ENCODE results near the gene TIMM44. TPM values are rescaled to one million over a fixed set of nuclear protein-coding genes. Genes with fewer than 3 reads are reported as not detected.

The TIMM44 gene
- total and polyA plus RNA-seq, 2 donors (not counting 3 experiments of a cell fraction or from before 2014, with no cell fraction given): 61.5 to 64.3 TPM

DNA sequence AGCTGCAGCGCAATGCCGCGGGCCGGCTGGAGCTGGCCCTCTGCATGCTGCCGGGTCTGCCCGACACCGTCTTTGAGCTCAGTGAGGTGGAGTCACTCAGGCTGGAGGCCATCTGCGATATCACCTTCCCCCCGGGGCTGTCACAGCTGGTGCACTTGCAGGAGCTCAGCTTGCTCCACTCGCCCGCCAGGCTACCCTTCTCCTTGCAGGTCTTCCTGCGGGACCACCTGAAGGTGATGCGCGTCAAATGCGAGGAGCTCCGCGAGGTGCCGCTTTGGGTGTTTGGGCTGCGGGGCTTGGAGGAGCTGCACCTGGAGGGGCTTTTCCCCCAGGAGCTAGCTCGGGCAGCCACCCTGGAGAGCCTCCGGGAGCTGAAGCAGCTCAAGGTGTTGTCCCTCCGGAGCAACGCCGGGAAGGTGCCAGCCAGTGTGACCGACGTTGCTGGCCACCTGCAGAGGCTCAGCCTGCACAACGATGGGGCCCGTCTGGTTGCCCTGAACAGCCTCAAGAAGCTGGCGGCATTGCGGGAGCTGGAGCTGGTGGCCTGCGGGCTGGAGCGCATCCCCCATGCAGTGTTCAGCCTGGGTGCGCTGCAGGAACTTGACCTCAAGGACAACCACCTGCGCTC is 43.6 kb downstream of the TIMM44 start:
- Histone ChIP-seq H3K9me3 (replicated peaks; ENCODE audit: control insufficient read depth, insufficient read depth, low read length) (no peaks in the 10 kb centered on the region), H3K9me1 (replicated peaks; ENCODE audit: control insufficient read depth, extremely low read depth, insufficient read depth, low read length) (no peaks in the 10 kb centered on the region), H3K4me1 (ENCODE audit: control insufficient read depth, extremely low read depth, insufficient read depth, low read length) (peaks cover 14% of the 10 kb centered on the region), H3K36me3 (ENCODE audit: control insufficient read depth in 2 of 2, extremely low read depth in 1 of 2, insufficient read depth in 2 of 2, low read length in 2 of 2) (no peaks in the 10 kb centered on the region), H3K4me3 (replicated peaks in 1 of 3; ENCODE audit: insufficient read depth in 1 of 3, low read depth in 1 of 3, low read length in 3 of 3) (no peak overlapping the region), H3K79me2 (ENCODE audit: control insufficient read depth, insufficient read depth, low read length) (peaks cover 9% of the 10 kb centered on the region), H3K4me2 (ENCODE audit: insufficient read depth, low read length) (no peak overlapping the region), H4K20me1 (replicated peaks; ENCODE audit: control insufficient read depth, extremely low read depth, insufficient read depth, low read length) (no peaks in the 10 kb centered on the region), H3K9ac (replicated peaks; ENCODE audit: extremely low read depth, insufficient read depth, low read length) (no peak overlapping the region), H3K27ac (ENCODE audit: insufficient read depth, low read depth, low read length) (no peak overlapping the region), H2AFZ (ENCODE audit: low read depth, low read length) (no peak overlapping the region), H3K27me3 (ENCODE audit: control insufficient read depth in 2 of 2, insufficient read depth in 2 of 2, low read length in 2 of 2) (no peaks in the 10 kb centered on the region)
- TF ChIP-seq POLR2A (IDR thresholded peaks at IDR 0.05; ENCODE audit: low read depth, low read length) (no peak), MYC (IDR thresholded peaks at IDR 0.05; ENCODE audit: low read depth, low read length) (no peak), FOS (IDR thresholded peaks at IDR 0.05; ENCODE audit: borderline replicate concordance, insufficient read depth, low read length) (no peak), EZH2 (IDR thresholded peaks at IDR 0.05; ENCODE audit: borderline replicate concordance, low read depth, low read length, severe bottlenecking) (no peak), GATA2 (IDR thresholded peaks at IDR 0.05; ENCODE audit: insufficient read depth, insufficient read length, low read depth, low read length) (no peak)
- TF ChIP-seq, protein P1, sequence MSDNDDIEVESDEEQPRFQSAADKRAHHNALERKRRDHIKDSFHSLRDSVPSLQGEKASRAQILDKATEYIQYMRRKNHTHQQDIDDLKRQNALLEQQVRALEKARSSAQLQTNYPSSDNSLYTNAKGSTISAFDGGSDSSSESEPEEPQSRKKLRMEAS (IDR thresholded peaks at IDR 0.05; ENCODE audit: insufficient read depth, insufficient read length): no peak
- dilution Hi-C loops (cut with MboI; ENCODE audit: extremely low pct_ligation_motif_present, low sequenced_read_pairs) (no loop called here), intact Hi-C loops (cut with micrococcal nuclease) (no loop called here)
- no peak for FAIRE-seq
- ChIA-PET POLR2A (no interaction called here), CTCF (interaction anchor here (0.9 to 2.6 kb wide), 4 partner anchors 31 to 332 kb away, joined by 3 to 14 read pairs (median 5); partner anchors contain the start of gene TIMM44)
- BruUV-seq (replicated peaks): no TSS peak
- DNase-seq (ENCODE audit: low read depth, low spot score): no peak

DNA sequence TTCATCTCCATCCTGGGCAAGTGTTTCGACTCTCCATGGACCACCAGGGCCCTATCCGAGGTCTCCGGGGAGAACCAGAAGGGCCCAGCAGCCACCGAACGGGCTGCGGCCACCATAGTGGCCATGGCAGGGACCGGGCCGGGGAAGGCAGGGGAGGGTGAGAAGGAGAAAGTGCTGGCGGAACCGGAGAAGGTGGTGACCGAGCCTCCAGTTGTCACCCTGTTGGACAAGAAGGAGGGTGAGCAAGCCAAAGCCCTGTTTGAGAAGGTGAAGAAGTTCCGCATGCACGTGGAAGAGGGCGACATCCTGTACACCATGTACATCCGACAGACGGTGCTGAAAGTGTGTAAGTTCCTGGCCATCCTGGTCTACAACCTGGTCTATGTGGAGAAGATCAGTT is 44.5 kb downstream of the TIMM44 start:
- Histone ChIP-seq H3K9me3 (replicated peaks; ENCODE audit: control insufficient read depth, insufficient read depth, low read length) (no peaks in the 10 kb centered on the region), H3K27me3 (ENCODE audit: control insufficient read depth in 2 of 2, insufficient read depth in 2 of 2, low read length in 2 of 2) (no peaks in the 10 kb centered on the region), H3K36me3 (ENCODE audit: control insufficient read depth in 2 of 2, extremely low read depth in 1 of 2, insufficient read depth in 2 of 2, low read length in 2 of 2) (no peaks in the 10 kb centered on the region), H3K79me2 (ENCODE audit: control insufficient read depth, insufficient read depth, low read length) (no peaks in the 10 kb centered on the region), H3K4me2 (ENCODE audit: insufficient read depth, low read length) (no peak overlapping the region), H3K27ac (ENCODE audit: insufficient read depth, low read depth, low read length) (no peak overlapping the region), H3K4me3 (replicated peaks in 1 of 3; ENCODE audit: insufficient read depth in 1 of 3, low read depth in 1 of 3, low read length in 3 of 3) (no peak overlapping the region), H2AFZ (ENCODE audit: low read depth, low read length) (no peak overlapping the region), H4K20me1 (replicated peaks; ENCODE audit: control insufficient read depth, extremely low read depth, insufficient read depth, low read length) (no peaks in the 10 kb centered on the region), H3K9ac (replicated peaks; ENCODE audit: extremely low read depth, insufficient read depth, low read length) (no peak overlapping the region), H3K9me1 (replicated peaks; ENCODE audit: control insufficient read depth, extremely low read depth, insufficient read depth, low read length) (no peaks in the 10 kb centered on the region), H3K4me1 (ENCODE audit: control insufficient read depth, extremely low read depth, insufficient read depth, low read length) (peaks cover 8% of the 10 kb centered on the region)
- TF ChIP-seq FOS (IDR thresholded peaks at IDR 0.05; ENCODE audit: borderline replicate concordance, insufficient read depth, low read length): no peak
- no peak for TF ChIP-seq POLR2AphosphoS5 (IDR thresholded peaks at IDR 0.05; ENCODE audit: insufficient read depth, low read depth, low read length)
- no peak for TF ChIP-seq MYC (IDR thresholded peaks at IDR 0.05; ENCODE audit: low read depth, low read length)
- TF ChIP-seq EZH2 (IDR thresholded peaks at IDR 0.05; ENCODE audit: borderline replicate concordance, low read depth, low read length, severe bottlenecking): no peak
- no peak for TF ChIP-seq POLR2A (IDR thresholded peaks at IDR 0.05; ENCODE audit: low read depth, low read length)
- TF ChIP-seq, protein P1 (IDR thresholded peaks at IDR 0.05; ENCODE audit: insufficient read depth, insufficient read length): no peak
- TF ChIP-seq JUN (IDR thresholded peaks at IDR 0.05; ENCODE audit: borderline replicate concordance, insufficient read depth, insufficient read length, low read depth): no peak
- TF ChIP-seq, protein P2, sequence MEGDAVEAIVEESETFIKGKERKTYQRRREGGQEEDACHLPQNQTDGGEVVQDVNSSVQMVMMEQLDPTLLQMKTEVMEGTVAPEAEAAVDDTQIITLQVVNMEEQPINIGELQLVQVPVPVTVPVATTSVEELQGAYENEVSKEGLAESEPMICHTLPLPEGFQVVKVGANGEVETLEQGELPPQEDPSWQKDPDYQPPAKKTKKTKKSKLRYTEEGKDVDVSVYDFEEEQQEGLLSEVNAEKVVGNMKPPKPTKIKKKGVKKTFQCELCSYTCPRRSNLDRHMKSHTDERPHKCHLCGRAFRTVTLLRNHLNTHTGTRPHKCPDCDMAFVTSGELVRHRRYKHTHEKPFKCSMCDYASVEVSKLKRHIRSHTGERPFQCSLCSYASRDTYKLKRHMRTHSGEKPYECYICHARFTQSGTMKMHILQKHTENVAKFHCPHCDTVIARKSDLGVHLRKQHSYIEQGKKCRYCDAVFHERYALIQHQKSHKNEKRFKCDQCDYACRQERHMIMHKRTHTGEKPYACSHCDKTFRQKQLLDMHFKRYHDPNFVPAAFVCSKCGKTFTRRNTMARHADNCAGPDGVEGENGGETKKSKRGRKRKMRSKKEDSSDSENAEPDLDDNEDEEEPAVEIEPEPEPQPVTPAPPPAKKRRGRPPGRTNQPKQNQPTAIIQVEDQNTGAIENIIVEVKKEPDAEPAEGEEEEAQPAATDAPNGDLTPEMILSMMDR (IDR thresholded peaks at IDR 0.05; ENCODE audit: extremely low read depth in 1 of 2, insufficient read depth in 1 of 2, low read depth in 1 of 2, low read length in 2 of 2): no peak
- no peak for TF ChIP-seq GATA2 (IDR thresholded peaks at IDR 0.05; ENCODE audit: insufficient read depth, insufficient read length, low read depth, low read length)
- FAIRE-seq (no peak), DNase-seq (ENCODE audit: low read depth, low spot score) (no peak)
- dilution Hi-C loops (cut with MboI; ENCODE audit: extremely low pct_ligation_motif_present, low sequenced_read_pairs): no loop called here
- BruUV-seq (replicated peaks): no TSS peak
- intact Hi-C loops (cut with micrococcal nuclease): no loop called here
- ChIA-PET CTCF (no interaction called here), POLR2A (no interaction called here)
